Stimulated activated CD8-positive, alpha-beta memory T cell treated with anti-CD3 and anti-CD28 coated beads, Interleukin-4, amount 100 ng/mL, for 48 hours (primary cell): ENCODE data around the gene SMIM36.
"Not testable (repeated sequence)": the region's sequence is repeated elsewhere in the genome, so short reads cannot be mapped to it uniquely, and the experiment has no call there.

ENCODE experiments used
- DNase-seq: peaks from one replicate; pipeline ENCODE4 v3.0.0-alpha.2; 2020

Gene SMIM36

GRCh38 chr17:55433029-55433628, 78.1 kb downstream of the SMIM36 start:
- no peak for DNase-seq

DNA sequence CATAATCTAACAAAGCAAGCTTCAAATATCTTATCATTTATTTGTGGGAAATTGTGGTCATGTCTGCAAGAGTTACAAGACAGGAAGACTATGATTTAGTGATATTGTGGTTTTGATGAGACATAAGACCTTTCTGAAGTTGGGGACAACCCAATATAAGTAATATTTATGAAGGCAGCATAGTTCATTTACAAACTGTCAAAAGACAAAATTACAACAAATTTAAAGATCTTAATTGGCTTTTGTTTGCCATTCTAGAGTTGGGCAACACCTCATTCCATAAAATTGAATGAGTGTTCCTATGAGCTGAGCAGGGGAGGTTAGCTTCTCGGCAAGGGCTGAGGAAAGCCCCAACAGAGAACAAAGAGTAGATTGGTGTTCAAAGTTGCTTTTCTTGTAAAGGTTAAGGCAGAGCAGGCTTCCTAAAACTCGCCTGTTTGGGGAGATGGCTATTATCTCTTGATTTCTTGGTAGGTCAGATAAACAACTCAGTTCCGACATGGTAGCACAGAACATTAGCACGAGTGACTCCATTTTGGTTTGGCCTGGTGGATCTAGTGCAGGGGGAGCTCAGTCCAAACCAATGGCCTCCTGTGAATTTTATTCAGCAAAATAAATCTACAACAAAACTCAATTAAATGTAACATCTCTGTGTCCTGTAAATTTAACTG, 78.8 kb downstream of the SMIM36 start:
- DNase-seq, result no peak

DNA sequence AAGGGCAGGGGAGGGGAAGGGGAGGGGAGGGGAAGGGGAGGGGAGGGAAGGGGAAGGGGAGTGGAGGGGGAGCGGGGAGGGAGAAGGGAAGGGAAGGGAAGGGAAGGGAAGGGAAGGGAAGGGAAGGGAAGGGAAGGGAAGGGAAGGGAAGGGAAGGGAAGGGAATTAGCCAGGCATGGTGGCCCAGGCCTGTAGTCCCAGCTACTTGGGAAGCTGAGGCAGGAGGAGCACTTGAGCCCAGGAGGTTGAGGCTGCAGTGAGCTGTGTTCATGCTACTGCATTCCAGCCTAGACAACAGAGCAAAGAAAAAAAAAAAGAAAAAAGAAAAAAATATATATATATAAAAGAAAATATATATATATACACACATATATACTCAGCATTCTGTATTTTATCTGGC, 79.3 kb downstream of the SMIM36 start:
- DNase-seq, result not testable (repeated sequence)

GRCh38 chr17:55430541-55431288, 80.5 kb downstream of the SMIM36 start:
- DNase-seq, result no peak

GRCh38 chr17:55427587-55427882, 83.7 kb downstream of the SMIM36 start:
- no peak for DNase-seq

- DNase-seq, result no peak
Observed at GRCh38 chr17:55426851-55427586, 84.2 kb downstream of the SMIM36 start.

DNA sequence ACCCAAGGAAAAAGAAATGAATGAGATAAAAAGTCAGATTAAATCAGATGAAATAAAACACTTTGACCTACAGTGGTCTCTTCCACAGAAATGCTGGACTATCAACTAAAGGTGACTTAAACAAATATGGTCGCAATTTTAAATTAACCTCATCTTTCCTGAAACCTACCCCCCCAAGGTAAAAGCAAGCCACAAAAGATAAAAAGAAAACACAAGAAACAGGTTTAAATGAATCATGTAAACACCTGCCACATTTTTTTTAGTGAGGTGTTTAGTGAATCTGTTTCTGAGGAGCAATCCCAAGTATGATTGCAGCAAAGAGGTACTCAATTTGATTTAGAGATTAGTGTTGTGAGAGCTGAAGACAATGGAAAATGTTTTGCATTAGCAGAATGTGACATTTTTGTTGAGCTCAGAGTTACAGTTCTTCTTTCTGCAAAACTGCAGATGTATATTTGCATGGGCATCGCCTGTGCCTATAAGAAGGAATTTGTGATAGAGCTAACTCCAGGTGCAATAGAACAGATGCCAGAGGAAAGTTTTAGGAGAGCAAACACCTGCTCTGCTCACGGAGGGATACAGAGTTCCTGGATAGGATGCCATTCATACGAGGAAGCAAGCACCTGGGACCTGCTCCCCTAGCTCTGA, 86.2 kb downstream of the SMIM36 start:
- DNase-seq, result no peak

GRCh38 chr17:55423535-55423934, 87.7 kb downstream of the SMIM36 start:
- DNase-seq, result no peak

DNA sequence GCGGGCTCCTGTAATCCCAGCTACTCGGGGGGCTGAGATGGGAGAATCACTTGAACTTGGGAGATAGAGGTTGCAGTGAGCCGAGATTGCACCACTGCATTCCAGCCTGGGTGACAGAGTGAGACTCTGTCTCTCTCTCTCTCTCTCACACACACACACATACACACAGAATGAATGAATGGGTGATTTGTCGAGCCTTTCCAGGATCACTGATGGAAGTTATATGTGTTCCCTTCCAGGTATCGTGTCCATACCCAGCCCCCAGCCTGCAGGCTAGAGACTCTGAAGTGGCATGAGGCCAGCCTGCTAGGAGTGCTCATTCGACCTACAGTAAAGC, 88.5 kb downstream of the SMIM36 start:
- DNase-seq, result not testable (repeated sequence)

- DNase-seq, result no peak
Observed at GRCh38 chr17:55421179-55421934, 89.9 kb downstream of the SMIM36 start, which contains the start of gene MMD. MMD (minus strand) TSS chr17:55421835; CDS start chr17:55421695, 140 bp downstream.

DNA sequence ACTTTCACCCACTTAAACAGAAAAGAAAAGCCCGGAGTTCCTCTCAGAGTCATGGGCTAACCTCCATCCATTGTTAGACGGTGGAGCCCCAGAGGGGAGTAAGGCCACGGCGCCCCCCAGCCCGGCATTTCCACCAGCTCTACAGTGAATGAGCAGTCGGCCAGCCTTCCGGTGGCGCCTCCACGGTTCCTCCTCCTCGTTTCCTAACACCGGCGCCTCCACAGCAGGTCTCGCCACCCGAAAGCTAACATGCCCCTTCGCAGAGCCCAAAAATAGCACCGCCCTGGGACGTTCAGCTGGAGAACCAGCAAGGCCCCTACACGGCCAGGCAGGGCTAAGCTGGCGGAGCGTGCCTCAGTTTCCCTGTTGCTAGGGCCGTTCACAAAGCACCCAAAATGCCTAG, 90.5 kb downstream of the SMIM36 start:
- DNase-seq, result peak; percentile 69

DNA sequence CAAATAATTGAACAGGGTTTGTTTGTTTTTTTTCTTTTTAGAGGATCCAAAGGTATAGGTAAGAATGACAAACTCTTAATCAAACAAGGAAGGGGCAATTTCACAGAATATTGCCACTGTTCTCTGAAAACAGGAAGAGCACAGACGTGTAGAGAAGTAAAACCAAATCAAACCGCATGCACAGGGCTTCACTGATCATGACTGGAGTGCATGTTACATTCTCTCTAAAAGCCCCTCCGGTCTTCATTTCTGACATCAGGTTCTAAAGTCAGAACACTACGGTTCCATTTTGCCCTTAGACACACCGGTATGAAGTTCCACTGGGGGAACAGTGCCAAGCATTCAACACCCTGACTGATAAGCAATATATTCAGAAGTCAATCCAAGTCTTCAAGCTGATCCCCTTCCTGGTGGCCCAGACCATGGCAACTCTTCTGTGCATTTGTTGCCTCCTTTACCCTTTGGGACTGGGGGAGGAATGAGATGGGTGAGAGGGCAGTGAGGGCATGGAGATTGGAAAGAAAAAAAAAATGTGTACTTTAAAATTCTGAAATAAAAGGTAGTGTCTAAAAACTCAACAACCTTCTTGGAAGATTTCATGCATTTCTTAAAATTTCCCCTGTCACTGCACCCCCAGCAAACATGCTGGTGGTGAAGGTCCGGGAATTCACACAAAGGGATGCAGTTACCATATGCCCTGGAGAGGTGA, 91.0 kb downstream of the SMIM36 start:
- peak; percentile 29 for DNase-seq

- DNase-seq, result no peak
Observed at GRCh38 chr17:55418369-55419268, 92.6 kb downstream of the SMIM36 start.

GRCh38 chr17:55417411-55418268, 93.6 kb downstream of the SMIM36 start:
- no peak for DNase-seq

DNA sequence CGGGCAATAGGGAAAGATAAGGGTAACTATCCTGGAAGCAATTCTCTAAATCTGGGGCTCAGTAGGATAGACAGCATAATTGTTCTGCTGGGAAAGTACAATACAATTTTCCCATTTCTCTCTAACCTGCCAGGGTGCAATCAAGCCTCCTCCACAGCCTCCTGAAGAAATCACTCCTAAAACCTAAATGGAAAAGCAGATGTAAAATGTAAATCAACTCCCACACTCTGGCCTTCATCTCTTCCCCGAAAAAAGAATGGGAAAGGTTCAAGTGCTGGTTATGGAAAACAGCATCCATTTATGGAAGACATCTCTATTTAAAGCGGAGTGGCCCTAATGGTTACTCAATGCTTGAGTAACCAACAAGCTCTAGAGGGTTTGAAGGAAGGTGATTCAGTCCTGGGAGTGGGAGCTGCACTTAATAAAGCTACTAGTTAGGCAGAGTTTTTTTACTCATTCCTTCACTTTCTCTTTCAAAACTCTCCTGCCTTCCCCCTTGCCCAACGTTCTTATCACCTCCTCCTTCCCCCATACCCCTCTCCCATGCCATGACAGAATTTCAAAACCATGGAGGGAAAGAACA, 94.7 kb downstream of the SMIM36 start:
- DNase-seq, result no peak

GRCh38 chr17:55416000-55416399, 95.3 kb downstream of the SMIM36 start:
- no peak for DNase-seq

GRCh38 chr17:55414983-55415382, 96.3 kb downstream of the SMIM36 start:
- no peak for DNase-seq

- peak; percentile 36 for DNase-seq
Observed at GRCh38 chr17:55413825-55414489, 97.3 kb downstream of the SMIM36 start.

DNA sequence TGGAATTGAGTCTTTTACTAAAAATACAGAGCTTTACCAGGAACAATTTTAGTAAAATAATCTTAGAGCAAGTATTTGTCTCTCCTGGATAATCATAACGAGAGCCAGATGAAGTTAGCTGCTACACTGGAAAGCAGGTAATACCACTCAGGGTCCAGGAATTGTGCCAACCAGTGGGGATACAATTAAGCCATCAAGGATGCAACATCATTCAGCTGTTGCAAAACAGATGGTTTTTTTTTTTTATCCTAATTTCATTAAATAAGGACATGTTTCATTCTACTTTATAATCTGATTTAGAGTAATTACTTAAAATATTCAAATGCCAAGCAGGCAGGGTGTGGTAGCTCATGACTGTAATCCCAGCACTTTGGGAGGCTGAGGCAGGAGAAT, 99.8 kb downstream of the SMIM36 start:
- no peak for DNase-seq
